Small intestine (tissue), 7 donors: ENCODE data around the gene CCNJL. TPM values are rescaled to one million over a fixed set of nuclear protein-coding genes. Genes with fewer than 3 reads are reported as not detected.
A peak's percentile ranks its signal among the peaks of the same experiment; 100 is the strongest.

Experiments
- DNase-seq, 2 donors: peaks; one replicate each; pipeline versions ENCODE4 v3.0.0 to v3.0.0-alpha.2; 2013
- FAIRE-seq: peaks from 2 replicates; lab custom pipeline; 2012; peaks lifted over from hg19 to GRCh38; lab: Jason Lieb, UNC
- H3K27ac ChIP-seq, 3 donors: one replicate each; pipeline ENCODE4 v1.5.1; 2013; ENCODE audit warnings: low read length in 2 of 3, mild to moderate bottlenecking in 2 of 3, control low read depth in 1 of 3, inconsistent platforms in 1 of 3, low read depth in 1 of 3, moderate library complexity in 1 of 3
- H3K27me3 ChIP-seq, 3 donors: one replicate each; pipeline ENCODE4 v1.6.1; 2013; ENCODE audit warnings: low read length in 3 of 3, inconsistent platforms in 1 of 3; ENCODE audit not compliant: control insufficient read depth in 3 of 3, insufficient read depth in 3 of 3
- H3K36me3 ChIP-seq, 3 donors: one replicate each; pipeline ENCODE4 v1.6.1; 2013; ENCODE audit warnings: low read length in 3 of 3, inconsistent platforms in 1 of 3, low read depth in 1 of 3, mild to moderate bottlenecking in 1 of 3, moderate library complexity in 1 of 3; ENCODE audit not compliant: control insufficient read depth in 3 of 3, insufficient read depth in 2 of 3
- H3K4me1 ChIP-seq, 3 donors: one replicate each; pipeline ENCODE4 v1.6.1; 2013; ENCODE audit warnings: low read length in 2 of 3, inconsistent platforms in 1 of 3, low read depth in 1 of 3, mild to moderate bottlenecking in 1 of 3, moderate library complexity in 1 of 3; ENCODE audit not compliant: control insufficient read depth in 3 of 3, insufficient read depth in 2 of 3
- H3K4me3 ChIP-seq, 3 donors: one replicate each; pipeline ENCODE4 v1.5.1; 2013; ENCODE audit warnings: low read length in 3 of 3, control low read depth in 1 of 3, inconsistent platforms in 1 of 3, low read depth in 1 of 3, mild to moderate bottlenecking in 1 of 3, moderate library complexity in 1 of 3
- H3K9me3 ChIP-seq, 2 donors: one replicate each; pipeline ENCODE4 v1.6.1; 2013; ENCODE audit warnings: low read depth in 1 of 2, low read length in 1 of 2; ENCODE audit not compliant: control insufficient read depth in 2 of 2, insufficient read depth in 1 of 2
- WGBS, 3 donors: extraction: QIAGEN DNeasy Blood & Tissue Kit; methylation state at CpG; one replicate each; pipeline ENCODE4 v1.1.7; 2013; 5-methylcytosine and 5-hydroxymethylcytosine counted together
- polyA plus RNA-seq, 4 donors: library from polyadenylated mRNA; stranded (reverse) in 3 of 4; unstranded in 1 of 4; fragments of 200-250 nt in 3 of 4; fragments of 120-200 nt in 1 of 4; gene quantifications; one replicate each; pipeline versions ENCODE4 v1.2.1 to v1.2.3, GENCODE V29; 2013
- donor health status: healthy with polysubstance abuse.
- donor health status: control.
- donor health status: control.
- donor health status: Bipolar disorder and iron deficiency.
- donor health status: healthy.

CCNJL gene
- polyA plus RNA-seq, 4 donors, result 0.22 to 19.6 (median 1.5) TPM

- WGBS, 3 donors, result 71 to 86% (median 76%) methylated on average over 3 of the region's 3 CpGs
- H3K36me3 ChIP-seq, result peaks cover 0 to 58% (median 0%) of the 10 kb centered on the region in 3 donors
- H3K9me3 ChIP-seq, result no peaks in the 10 kb centered on the region
- no peaks in the 10 kb centered on the region for H3K27me3 ChIP-seq
- H3K27ac ChIP-seq, result no peak overlapping the region
- DNase-seq (no peak), FAIRE-seq (no peak)
- no peak overlapping the region for H3K4me3 ChIP-seq
- no peaks in the 10 kb centered on the region for H3K4me1 ChIP-seq
These were observed 40.1 kb downstream of the CCNJL start for GRCh38 chr5:160272264-160272663.

- Histone ChIP-seq H3K36me3 (peaks cover 0 to 55% (median 0%) of the 10 kb centered on the region in 3 donors), H3K4me3 (no peak overlapping the region), H3K27ac (peak overlapping the region in 1 of 3 donors; percentile 23), H3K9me3 (no peaks in the 10 kb centered on the region), H3K27me3 (no peaks in the 10 kb centered on the region), H3K4me1 (no peaks in the 10 kb centered on the region)
- no peak for FAIRE-seq
- no peak for DNase-seq
- WGBS, 3 donors, result 53 to 83% (median 63%) methylated on average over 6 of the region's 6 CpGs
These were observed 40.5 kb downstream of the CCNJL start for GRCh38 chr5:160271836-160272235.

- H3K9me3 ChIP-seq, result no peaks in the 10 kb centered on the region
- H3K4me3 ChIP-seq, result no peak overlapping the region
- DNase-seq (no peak), FAIRE-seq (no peak)
- H3K4me1 ChIP-seq, result no peaks in the 10 kb centered on the region
- no peaks in the 10 kb centered on the region for H3K27me3 ChIP-seq
- H3K27ac ChIP-seq, result peak overlapping the region in 1 of 3 donors; percentile 23
- H3K36me3 ChIP-seq, result peaks cover 0 to 57% (median 0%) of the 10 kb centered on the region in 3 donors
- WGBS, 3 donors, result 44 to 79% (median 61%) methylated on average over 8 of the region's 8 CpGs
These were observed 41.0 kb downstream of the CCNJL start for GRCh38 chr5:160271396-160271795.

DNA sequence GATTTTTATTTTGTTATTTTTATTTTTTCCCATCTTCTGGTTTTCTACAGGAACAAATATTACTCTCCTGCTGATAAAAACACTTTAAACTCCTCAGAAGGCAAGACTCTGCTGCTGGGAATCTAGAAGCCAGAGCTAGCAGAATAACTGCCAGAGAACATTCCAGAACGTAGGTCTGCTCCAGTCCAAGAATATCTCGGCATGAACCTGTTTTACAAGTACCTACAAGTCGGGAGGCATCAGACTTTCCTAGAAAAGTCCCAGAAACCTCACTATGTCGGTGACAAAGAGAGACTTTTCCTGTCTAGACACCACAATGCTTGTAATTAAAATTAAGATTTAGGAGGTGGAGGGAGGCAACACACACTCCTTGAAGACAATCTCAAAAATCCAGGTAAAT, 41.7 kb downstream of the CCNJL start:
- H3K27me3 ChIP-seq, result no peaks in the 10 kb centered on the region

DNA sequence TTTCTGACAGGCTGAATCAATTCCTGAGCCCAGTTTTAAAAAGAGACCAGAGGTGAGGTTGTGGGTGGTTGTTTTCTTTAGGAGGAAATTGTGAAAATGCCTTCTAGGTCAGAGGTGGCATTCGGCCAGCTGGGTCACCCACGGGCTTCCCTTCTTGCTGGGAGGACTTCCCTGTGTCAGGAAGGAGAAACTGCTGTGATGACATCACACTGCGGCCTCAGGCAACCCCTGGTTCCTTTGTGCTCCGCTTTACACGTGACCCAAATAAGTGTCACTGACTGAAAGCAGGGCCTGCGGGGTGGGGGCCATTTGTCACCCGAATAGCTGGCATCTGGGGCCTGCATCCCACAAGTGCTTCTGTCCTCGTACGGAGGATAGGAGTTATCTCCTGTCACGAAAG, 43.3 kb downstream of the CCNJL start:
- FAIRE-seq (no peak), DNase-seq (no peak)
- H3K4me1 ChIP-seq, result peaks cover 0 to 1% (median 0%) of the 10 kb centered on the region in 3 donors
- no peaks in the 10 kb centered on the region for H3K27me3 ChIP-seq
- 57 to 73% (median 71%) methylated on average over 10 of the region's 10 CpGs for WGBS, 3 donors
- H3K9me3 ChIP-seq, result no peaks in the 10 kb centered on the region
- H3K27ac ChIP-seq, result peak overlapping the region in 1 of 3 donors; percentile 47
- H3K4me3 ChIP-seq, result no peak overlapping the region
- H3K36me3 ChIP-seq, result peaks cover 0 to 48% (median 0%) of the 10 kb centered on the region in 3 donors

More for the DNA sequence above, 41.7 kb downstream of the CCNJL start:
- 67 to 72% (median 72%) methylated on average over 4 of the region's 4 CpGs for WGBS, 3 donors
- no peaks in the 10 kb centered on the region for H3K9me3 ChIP-seq
- H3K36me3 ChIP-seq, result peaks cover 0 to 59% (median 0%) of the 10 kb centered on the region in 3 donors
- H3K4me3 ChIP-seq, result no peak overlapping the region
- no peaks in the 10 kb centered on the region for H3K4me1 ChIP-seq
- FAIRE-seq (no peak), DNase-seq (no peak)
- H3K27ac ChIP-seq, result no peak overlapping the region

GRCh38 chr5:160268121-160268520, 44.2 kb downstream of the CCNJL start:
- Histone ChIP-seq H3K36me3 (peaks cover 0 to 46% (median 0%) of the 10 kb centered on the region in 3 donors), H3K9me3 (no peaks in the 10 kb centered on the region), H3K27ac (no peak overlapping the region), H3K4me3 (no peak overlapping the region), H3K27me3 (no peaks in the 10 kb centered on the region), H3K4me1 (peaks cover 0 to 10% (median 0%) of the 10 kb centered on the region in 3 donors)
- DNase-seq, result no peak
- WGBS, 3 donors, result 83 to 91% (median 85%) methylated on average over 5 of the region's 5 CpGs
- no peak for FAIRE-seq

GRCh38 chr5:160266752-160267345, 45.5 kb downstream of the CCNJL start:
- DNase-seq, result peak; percentile 43 to 44
- Histone ChIP-seq H3K27me3 (no peaks in the 10 kb centered on the region), H3K9me3 (no peaks in the 10 kb centered on the region), H3K36me3 (peaks cover 0 to 47% (median 0%) of the 10 kb centered on the region in 3 donors), H3K27ac (no peak overlapping the region), H3K4me3 (no peak overlapping the region), H3K4me1 (peaks cover 2 to 23% (median 8%) of the 10 kb centered on the region in 3 donors)
- WGBS, 3 donors, result 60 to 68% (median 68%) methylated on average over 9 of the region's 9 CpGs
- FAIRE-seq, result no peak

DNA sequence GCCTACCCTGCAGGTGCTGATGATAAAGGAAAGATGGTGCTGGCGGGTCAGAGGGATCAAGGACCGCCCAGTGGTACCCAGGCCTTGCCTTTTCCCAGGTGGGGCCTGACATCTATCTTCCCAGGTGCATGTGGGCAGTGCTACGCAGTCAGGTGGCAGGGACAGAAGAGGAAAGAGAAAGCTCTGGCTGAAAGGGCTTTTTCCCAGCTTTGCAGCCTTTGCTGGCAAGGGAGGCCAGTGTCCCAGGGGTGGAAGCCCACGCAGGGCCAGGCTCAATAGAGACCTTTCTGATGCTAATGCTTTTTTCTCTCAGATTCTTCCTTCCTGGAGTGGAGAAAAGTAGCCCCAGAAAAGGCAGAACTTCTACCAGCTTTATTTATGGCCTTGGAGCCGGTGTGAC, 46.3 kb downstream of the CCNJL start:
- Histone ChIP-seq H3K36me3 (peaks cover 0 to 42% (median 0%) of the 10 kb centered on the region in 3 donors), H3K27me3 (no peaks in the 10 kb centered on the region), H3K4me3 (no peak overlapping the region), H3K4me1 (peaks cover 7 to 31% (median 8%) of the 10 kb centered on the region in 3 donors), H3K27ac (no peak overlapping the region), H3K9me3 (no peaks in the 10 kb centered on the region)
- WGBS, 3 donors, result 80 to 92% (median 90%) methylated on average over 5 of the region's 5 CpGs
- FAIRE-seq, result no peak
- DNase-seq, result no peak
